ENCODE data around the gene CACNA1B. TPM values are rescaled to one million over a fixed set of nuclear protein-coding genes. Genes with fewer than 3 reads are reported as not detected.

CACNA1B gene
- total RNA-seq, 1 donor from 2014 or later: not detected

DNA sequence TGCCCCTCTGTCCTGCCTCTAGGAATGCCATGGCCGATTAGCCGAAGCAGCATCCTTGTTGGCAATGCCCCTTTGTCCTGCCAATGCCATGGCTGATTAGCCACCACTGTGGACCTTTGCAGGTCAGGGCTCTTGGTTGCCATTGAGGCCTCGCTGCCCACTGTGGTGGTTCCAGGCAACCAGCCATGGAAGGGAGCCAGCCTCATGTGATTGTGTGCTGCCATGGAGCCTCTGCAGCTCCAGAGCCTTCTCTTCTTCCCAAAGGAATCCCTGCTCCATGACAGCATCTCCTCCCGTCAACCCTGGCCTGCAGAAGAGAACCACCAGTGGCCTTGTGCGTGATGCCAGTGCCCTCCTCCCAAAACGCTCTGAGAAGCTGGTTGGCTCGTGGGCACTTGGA is 187.0 kb downstream of the CACNA1B start:
- Histone ChIP-seq H3K4me3 (ENCODE audit: low read depth, low read length) (no peak overlapping the region), H3K36me3 (ENCODE audit: control insufficient read depth, insufficient read depth, low read length) (no peaks in the 10 kb centered on the region), H3K27me3 (ENCODE audit: control insufficient read depth, insufficient read depth, low read length) (no peaks in the 10 kb centered on the region)
- TF ChIP-seq, protein P1, sequence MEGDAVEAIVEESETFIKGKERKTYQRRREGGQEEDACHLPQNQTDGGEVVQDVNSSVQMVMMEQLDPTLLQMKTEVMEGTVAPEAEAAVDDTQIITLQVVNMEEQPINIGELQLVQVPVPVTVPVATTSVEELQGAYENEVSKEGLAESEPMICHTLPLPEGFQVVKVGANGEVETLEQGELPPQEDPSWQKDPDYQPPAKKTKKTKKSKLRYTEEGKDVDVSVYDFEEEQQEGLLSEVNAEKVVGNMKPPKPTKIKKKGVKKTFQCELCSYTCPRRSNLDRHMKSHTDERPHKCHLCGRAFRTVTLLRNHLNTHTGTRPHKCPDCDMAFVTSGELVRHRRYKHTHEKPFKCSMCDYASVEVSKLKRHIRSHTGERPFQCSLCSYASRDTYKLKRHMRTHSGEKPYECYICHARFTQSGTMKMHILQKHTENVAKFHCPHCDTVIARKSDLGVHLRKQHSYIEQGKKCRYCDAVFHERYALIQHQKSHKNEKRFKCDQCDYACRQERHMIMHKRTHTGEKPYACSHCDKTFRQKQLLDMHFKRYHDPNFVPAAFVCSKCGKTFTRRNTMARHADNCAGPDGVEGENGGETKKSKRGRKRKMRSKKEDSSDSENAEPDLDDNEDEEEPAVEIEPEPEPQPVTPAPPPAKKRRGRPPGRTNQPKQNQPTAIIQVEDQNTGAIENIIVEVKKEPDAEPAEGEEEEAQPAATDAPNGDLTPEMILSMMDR (IDR thresholded peaks at IDR 0.05; ENCODE audit: insufficient read depth, low read length, severe bottlenecking): no peak
- FAIRE-seq (peak; percentile 50), DNase-seq (ENCODE audit: low read depth) (no peak)

DNA sequence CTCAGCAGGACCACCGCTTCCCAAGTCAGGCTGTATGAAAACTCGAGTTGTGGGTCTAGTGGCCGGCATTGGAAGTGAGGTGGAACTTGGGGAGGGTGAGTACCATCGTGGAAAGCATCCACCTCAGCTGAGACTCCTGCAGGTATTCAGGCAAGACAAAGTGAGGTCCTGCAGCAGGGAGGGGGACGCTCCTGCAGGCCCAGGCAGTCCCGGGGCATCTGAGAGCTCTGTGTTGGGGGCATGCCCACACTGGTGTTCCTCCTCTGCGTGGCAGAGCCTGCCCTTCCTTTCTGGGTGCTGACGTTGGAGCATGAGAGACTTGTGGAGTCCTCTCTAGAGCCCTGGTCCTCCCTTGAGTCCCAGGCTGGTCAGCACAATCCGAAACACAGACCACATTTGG is 187.7 kb downstream of the CACNA1B start:
- H3K36me3 ChIP-seq (ENCODE audit: control insufficient read depth, insufficient read depth, low read length): no peaks in the 10 kb centered on the region
- no peak for FAIRE-seq
- no peak for DNase-seq (ENCODE audit: low read depth)
- no peak overlapping the region for H3K4me3 ChIP-seq (ENCODE audit: low read depth, low read length)
- TF ChIP-seq, protein P1 (IDR thresholded peaks at IDR 0.05; ENCODE audit: insufficient read depth, low read length, severe bottlenecking): no peak
- no peaks in the 10 kb centered on the region for H3K27me3 ChIP-seq (ENCODE audit: control insufficient read depth, insufficient read depth, low read length)

DNA sequence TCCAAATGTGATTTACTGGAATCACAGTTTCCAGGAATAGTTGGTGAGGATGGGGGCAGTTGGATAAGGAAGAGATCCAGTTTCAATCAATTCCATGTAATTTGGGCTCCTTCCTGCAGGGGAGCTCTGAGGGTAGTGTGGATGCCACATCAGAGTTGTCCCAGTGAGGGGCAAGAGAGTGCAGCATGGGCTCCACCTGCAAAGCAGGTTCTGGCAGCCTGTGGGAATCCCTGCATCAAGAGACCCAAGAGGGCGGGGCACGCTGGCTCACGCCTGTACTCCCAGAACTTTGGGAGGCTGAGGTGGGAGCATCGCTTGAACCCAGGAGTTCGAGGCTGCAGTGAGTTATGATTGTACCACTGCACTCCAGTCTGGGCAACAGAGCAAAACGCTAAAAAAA is 188.5 kb downstream of the CACNA1B start:
- no peak for FAIRE-seq
- Histone ChIP-seq H3K36me3 (ENCODE audit: control insufficient read depth, insufficient read depth, low read length) (no peaks in the 10 kb centered on the region), H3K4me3 (ENCODE audit: low read depth, low read length) (no peak overlapping the region), H3K27me3 (ENCODE audit: control insufficient read depth, insufficient read depth, low read length) (no peaks in the 10 kb centered on the region)
- TF ChIP-seq, protein P1 (IDR thresholded peaks at IDR 0.05; ENCODE audit: insufficient read depth, low read length, severe bottlenecking): no peak
- DNase-seq (ENCODE audit: low read depth): no peak

- DNase-seq (ENCODE audit: low read depth): no peak
- Histone ChIP-seq H3K36me3 (ENCODE audit: control insufficient read depth, insufficient read depth, low read length) (no peaks in the 10 kb centered on the region), H3K27me3 (ENCODE audit: control insufficient read depth, insufficient read depth, low read length) (no peaks in the 10 kb centered on the region), H3K4me3 (ENCODE audit: low read depth, low read length) (no peak overlapping the region)
- TF ChIP-seq, protein P1 (IDR thresholded peaks at IDR 0.05; ENCODE audit: insufficient read depth, low read length, severe bottlenecking): no peak
- peak; percentile 40 for FAIRE-seq
These were observed 190.2 kb downstream of the CACNA1B start for GRCh38 chr9:138067613-138068367.

DNA sequence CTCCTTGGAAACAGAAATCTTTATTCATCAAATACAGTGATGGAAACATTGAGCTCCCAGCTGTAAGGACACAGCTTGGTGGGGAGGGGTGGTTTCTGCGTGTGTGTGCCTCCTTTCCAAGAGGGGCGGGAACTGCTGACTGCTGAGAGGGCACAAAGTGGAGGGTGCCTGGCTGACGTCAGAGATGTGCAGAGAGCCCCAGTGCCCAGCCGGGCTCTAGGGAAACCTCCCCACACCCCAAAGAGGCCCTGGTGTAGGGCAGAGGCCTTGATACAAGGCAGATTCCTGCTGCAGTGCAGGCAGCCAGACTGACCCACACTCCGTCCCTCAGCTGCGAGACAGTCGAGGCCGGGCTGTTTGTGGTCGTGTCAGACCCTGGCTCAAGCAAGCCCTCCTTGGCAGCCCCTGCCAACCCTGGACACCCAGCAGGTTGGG is 191.0 kb downstream of the CACNA1B start:
- FAIRE-seq (no peak), DNase-seq (ENCODE audit: low read depth) (no peak)
- TF ChIP-seq, protein P1 (IDR thresholded peaks at IDR 0.05; ENCODE audit: insufficient read depth, low read length, severe bottlenecking): no peak
- Histone ChIP-seq H3K4me3 (ENCODE audit: low read depth, low read length) (no peak overlapping the region), H3K36me3 (ENCODE audit: control insufficient read depth, insufficient read depth, low read length) (no peaks in the 10 kb centered on the region), H3K27me3 (ENCODE audit: control insufficient read depth, insufficient read depth, low read length) (no peaks in the 10 kb centered on the region)

Data from bronchial epithelial cell (primary cell).